CD4-positive, alpha-beta T cell (primary cell): Measurements from ENCODE around the gene CISTR. TPM values are rescaled to one million over a fixed set of nuclear protein-coding genes. Genes with fewer than 3 reads are reported as not detected.

Experiments
- ATAC-seq: fragments of 200-7000 bp; cut with Tn5 transposase; one replicate; pipeline ENCODE4 v1.10.0; 2022; ENCODE audit warnings: mild to moderate bottlenecking; ENCODE audit not compliant: poor library complexity
- CTCF ChIA-PET: fragments of 350-600 bp; sonication (Branson Sonifier 250); formaldehyde crosslinking; loops from one replicate; lab custom pipeline; 2021; ENCODE audit warnings: antibody characterized with exemption, inconsistent platforms; lab: Charles Lee
- POLR2A ChIA-PET: fragments of 350-600 bp; sonication (Branson Sonifier 250); formaldehyde crosslinking; loops from one replicate; lab custom pipeline; 2021; ENCODE audit warnings: antibody characterized with exemption, inconsistent platforms; lab: Charles Lee
- DNase-seq, 14 experiments: peaks; one replicate each; pipeline ENCODE4 v3.0.0-alpha.2; 2013 to 2020; ENCODE audit warnings: mixed read lengths in 2 of 14
- H3K27ac ChIP-seq, 2 donors: one replicate each; pipeline versions ENCODE4 v1.5.1 to v1.7.0; 2013; ENCODE audit warnings: low read length in 2 of 2, low read depth in 1 of 2, mild to moderate bottlenecking in 1 of 2
- H3K27me3 ChIP-seq, 2 experiments: 1 replicate in 1 of 2; 2 replicates in 1 of 2; pipeline versions ENCODE4 v1.6.1 to v1.7.0; 2013; ENCODE audit warnings: low read length in 2 of 2, control low read depth in 1 of 2, mild to moderate bottlenecking in 1 of 2, moderate library complexity in 1 of 2; ENCODE audit not compliant: insufficient read depth in 2 of 2, control insufficient read depth in 1 of 2
- H3K36me3 ChIP-seq: one replicate; pipeline ENCODE4 v1.6.1; 2013; ENCODE audit warnings: low read length, control low read depth; ENCODE audit not compliant: insufficient read depth
- H3K4me1 ChIP-seq: one replicate; pipeline ENCODE4 v1.6.1; 2013; ENCODE audit warnings: low read length, control low read depth; ENCODE audit not compliant: insufficient read depth
- H3K4me3 ChIP-seq: one replicate; pipeline ENCODE4 v1.5.1; 2013; ENCODE audit warnings: mild to moderate bottlenecking, low read length, moderate library complexity
- H3K9me3 ChIP-seq, 2 experiments: 1 replicate in 1 of 2; 2 replicates in 1 of 2; pipeline versions ENCODE4 v1.6.1 to v1.7.0; 2013; ENCODE audit warnings: low read length in 2 of 2, mild to moderate bottlenecking in 2 of 2, control low read depth in 1 of 2, moderate library complexity in 1 of 2; ENCODE audit not compliant: control insufficient read depth in 1 of 2, insufficient read depth in 1 of 2
- H3K27ac Mint-ChIP-seq: one replicate; pipeline ENCODE4 v1.8.0; 2020; ENCODE audit warnings: mixed read lengths
- H3K27me3 Mint-ChIP-seq: one replicate; pipeline ENCODE4 v1.8.0; 2021; ENCODE audit warnings: mixed read lengths
- H3K36me3 Mint-ChIP-seq: one replicate; pipeline ENCODE4 v1.8.0; 2021; ENCODE audit warnings: low read depth, mixed read lengths
- H3K4me1 Mint-ChIP-seq: one replicate; pipeline ENCODE4 v1.8.0; 2021; ENCODE audit warnings: low read depth, mixed read lengths
- H3K4me3 Mint-ChIP-seq: one replicate; pipeline ENCODE4 v1.8.0; 2020; ENCODE audit warnings: mild to moderate bottlenecking, mixed read lengths
- H3K9me3 Mint-ChIP-seq: one replicate; pipeline ENCODE4 v1.8.0; 2020; ENCODE audit warnings: mixed read lengths
- intact Hi-C, 2 experiments: fragments of 100-400 bp; cut with DNase I in 1 of 2; cut with micrococcal nuclease in 1 of 2; formaldehyde crosslinking; loops; one replicate each; pipeline versions ENCODE4 v1.15.1 to v1.9.0; 2023 to 2025; cut with DNase I, micrococcal nuclease
- total RNA-seq, 174 experiments: library from RNA in 2 of 174; stranded (reverse) in 2 of 174; gene quantifications; one replicate each; pipeline ENCODE4 v1.2.3 and lab custom pipeline; 2021 to 2026
- TF ChIP-seq, protein P1 (sequence below): fragments of 200-600 bp; IDR thresholded peaks from one replicate; pipeline ENCODE4 v1.8.0; 2022; ENCODE audit warnings: antibody characterized with exemption, mild to moderate bottlenecking

CISTR gene
- total RNA-seq, 2 experiments from 2014 or later: not detected

DNA sequence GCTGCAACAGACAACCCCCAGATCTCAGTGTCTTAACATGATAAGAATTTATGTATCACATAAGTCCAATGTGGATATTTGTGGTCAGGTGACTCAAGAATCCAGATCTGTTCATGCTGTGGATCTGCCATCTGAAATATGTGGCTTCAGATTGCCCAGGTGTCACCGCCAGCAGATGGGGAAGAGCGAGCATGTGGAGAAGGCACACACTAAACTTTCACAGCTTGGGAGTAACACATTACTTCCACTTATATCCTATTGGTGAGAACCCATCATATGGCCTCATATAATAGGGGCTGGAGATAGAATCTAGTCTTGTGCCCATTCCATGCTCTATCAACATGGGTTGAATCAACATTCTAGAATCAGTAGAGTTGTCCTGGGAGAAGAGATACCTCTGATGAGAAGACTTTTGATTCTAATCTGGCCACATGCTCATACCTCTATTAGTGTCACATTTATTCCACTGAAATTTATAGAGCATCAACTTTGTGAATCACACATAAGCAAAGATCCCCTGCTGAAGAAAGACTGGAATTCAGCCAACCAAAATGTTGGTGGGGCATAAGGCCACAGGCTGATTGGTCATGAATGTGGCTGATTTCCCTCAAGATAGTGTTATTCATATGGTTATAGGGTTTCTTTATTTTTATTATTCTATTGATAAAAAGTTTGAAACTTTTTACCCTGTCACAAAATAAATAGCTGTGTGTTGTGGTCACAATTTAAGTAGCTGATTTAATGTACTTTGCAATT lies 18.6 kb downstream of the CISTR start:
- CTCF ChIA-PET: interaction anchor here (0.9 to 4.6 kb wide), 5 partner anchors 11 to 57 kb away, joined by 3 to 19 read pairs (median 5); partner anchors contain the start of gene ATP5MC2
- POLR2A ChIA-PET: interaction anchor here (0.9 to 2.2 kb wide), 2 partner anchors 10 to 13 kb away, joined by 4 to 9 read pairs; no protein-coding TSS in a partner anchor
- DNase-seq (no peak), ATAC-seq (no peak)
- no peaks in the 10 kb centered on the region for H3K36me3 Mint-ChIP-seq
- Histone ChIP-seq H3K4me1 (peaks cover 12% of the 10 kb centered on the region), H3K36me3 (no peaks in the 10 kb centered on the region), H3K27me3 (peaks cover 5 to 15% of the 10 kb centered on the region in 2 experiments), H3K9me3 (no peaks in the 10 kb centered on the region), H3K4me3 (no peak overlapping the region), H3K27ac (no peak overlapping the region)
- peaks cover 12% of the 10 kb centered on the region for H3K4me1 Mint-ChIP-seq
- H3K4me3 Mint-ChIP-seq: no peak overlapping the region
- H3K27ac Mint-ChIP-seq: no peak overlapping the region
- peaks cover 25% of the 10 kb centered on the region for H3K27me3 Mint-ChIP-seq
- no peaks in the 10 kb centered on the region for H3K9me3 Mint-ChIP-seq
- TF ChIP-seq, protein P1, sequence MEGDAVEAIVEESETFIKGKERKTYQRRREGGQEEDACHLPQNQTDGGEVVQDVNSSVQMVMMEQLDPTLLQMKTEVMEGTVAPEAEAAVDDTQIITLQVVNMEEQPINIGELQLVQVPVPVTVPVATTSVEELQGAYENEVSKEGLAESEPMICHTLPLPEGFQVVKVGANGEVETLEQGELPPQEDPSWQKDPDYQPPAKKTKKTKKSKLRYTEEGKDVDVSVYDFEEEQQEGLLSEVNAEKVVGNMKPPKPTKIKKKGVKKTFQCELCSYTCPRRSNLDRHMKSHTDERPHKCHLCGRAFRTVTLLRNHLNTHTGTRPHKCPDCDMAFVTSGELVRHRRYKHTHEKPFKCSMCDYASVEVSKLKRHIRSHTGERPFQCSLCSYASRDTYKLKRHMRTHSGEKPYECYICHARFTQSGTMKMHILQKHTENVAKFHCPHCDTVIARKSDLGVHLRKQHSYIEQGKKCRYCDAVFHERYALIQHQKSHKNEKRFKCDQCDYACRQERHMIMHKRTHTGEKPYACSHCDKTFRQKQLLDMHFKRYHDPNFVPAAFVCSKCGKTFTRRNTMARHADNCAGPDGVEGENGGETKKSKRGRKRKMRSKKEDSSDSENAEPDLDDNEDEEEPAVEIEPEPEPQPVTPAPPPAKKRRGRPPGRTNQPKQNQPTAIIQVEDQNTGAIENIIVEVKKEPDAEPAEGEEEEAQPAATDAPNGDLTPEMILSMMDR: no peak
- intact Hi-C loops: no loop called here

DNA sequence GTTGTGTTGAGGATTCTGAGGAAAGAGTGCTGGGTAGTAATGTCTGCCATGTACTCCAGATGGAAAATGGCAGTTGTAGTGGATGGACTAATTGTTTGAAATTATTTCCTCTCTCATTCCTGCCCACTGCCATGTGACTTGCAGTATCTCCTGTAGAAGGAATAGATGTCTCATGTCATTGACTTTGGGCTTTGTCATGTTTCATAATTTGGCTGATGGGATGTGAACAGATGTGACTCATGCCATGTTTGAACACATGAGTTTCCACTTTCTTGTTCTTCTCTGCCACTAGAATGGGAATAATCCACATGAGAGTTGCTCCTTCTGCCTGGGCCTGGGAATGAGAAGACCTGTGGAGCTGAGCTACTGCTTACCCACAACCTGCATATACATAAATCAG lies 22.1 kb downstream of the CISTR start:
- peaks cover 16% of the 10 kb centered on the region for H3K36me3 Mint-ChIP-seq
- no peak for ATAC-seq
- ChIA-PET CTCF (interaction anchor here (2.5 kb wide), 1 partner anchor 17 kb away, joined by 12 read pairs; no protein-coding TSS in a partner anchor), POLR2A (interaction anchor here (1.2 to 3.3 kb wide), 2 partner anchors 9 to 229 kb away, joined by 5 to 14 read pairs; partner anchors contain the start of gene TARBP2)
- H3K27ac Mint-ChIP-seq: no peak overlapping the region
- H3K27me3 Mint-ChIP-seq: no peaks in the 10 kb centered on the region
- H3K4me3 ChIP-seq: no peak overlapping the region
- no peaks in the 10 kb centered on the region for H3K27me3 ChIP-seq
- H3K9me3 ChIP-seq: no peaks in the 10 kb centered on the region
- no peaks in the 10 kb centered on the region for H3K9me3 Mint-ChIP-seq
- H3K4me1 ChIP-seq: peaks cover 35% of the 10 kb centered on the region
- no peak overlapping the region for H3K4me3 Mint-ChIP-seq
- H3K4me1 Mint-ChIP-seq: peaks cover 46% of the 10 kb centered on the region
- no peak for DNase-seq
- H3K36me3 ChIP-seq: peaks cover 6% of the 10 kb centered on the region
- H3K27ac ChIP-seq: no peak overlapping the region
- intact Hi-C loops: loop anchor here in 1 of 2 experiments (2.0 to 5.0 kb wide), 5 partner anchors 13 to 722 kb away; partner anchors contain the start of genes ATF7, EIF4B and TARBP2
- TF ChIP-seq, protein P1: no peak

DNA sequence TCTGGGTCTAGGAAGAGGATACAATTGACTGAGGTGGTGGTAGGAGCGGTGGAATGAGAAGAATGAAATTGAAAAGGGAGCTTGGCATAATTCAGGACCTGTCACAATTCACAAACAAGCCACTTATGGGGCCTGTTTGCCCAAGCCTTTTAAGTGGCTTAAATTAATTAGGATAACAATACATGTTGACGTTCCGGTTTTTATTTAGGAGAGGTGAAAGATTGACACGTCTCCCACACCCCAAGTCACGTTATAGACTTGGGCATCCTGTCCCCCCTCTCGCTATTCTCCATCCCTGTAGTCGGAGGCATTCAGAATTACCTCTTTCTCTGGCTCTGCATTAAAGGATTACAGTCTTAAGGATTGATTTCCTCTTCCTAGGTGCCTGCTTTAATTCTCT lies 23.6 kb downstream of the CISTR start:
- Mint-ChIP-seq H3K36me3 (peaks cover 31% of the 10 kb centered on the region), H3K27ac (peak overlapping the region; percentile 82), H3K27me3 (no peaks in the 10 kb centered on the region), H3K9me3 (no peaks in the 10 kb centered on the region), H3K4me1 (peaks cover 38% of the 10 kb centered on the region), H3K4me3 (peak overlapping the region; percentile 92)
- Histone ChIP-seq H3K4me1 (peaks cover 27% of the 10 kb centered on the region), H3K9me3 (no peaks in the 10 kb centered on the region), H3K36me3 (peaks cover 20% of the 10 kb centered on the region), H3K27me3 (no peaks in the 10 kb centered on the region), H3K27ac (peak overlapping the region; percentile 42 to 52), H3K4me3 (peak overlapping the region; percentile 73)
- TF ChIP-seq, protein P1: no peak
- ChIA-PET POLR2A (interaction anchor here (0.6 to 3.3 kb wide), 11 partner anchors 9 to 227 kb away, joined by 3 to 19 read pairs (median 3); partner anchors contain the start of gene TARBP2), CTCF (interaction anchor here (0.8 to 3.5 kb wide), 5 partner anchors 17 to 53 kb away, joined by 3 to 57 read pairs (median 8); partner anchors contain the start of gene ATP5MC2)
- DNase-seq (no peak), ATAC-seq (no peak)
- intact Hi-C loops: loop anchor here in 1 of 2 experiments (2.0 to 5.0 kb wide), 5 partner anchors 15 to 721 kb away; partner anchors contain the start of genes ATF7, EIF4B and TARBP2
